B cell (primary cell): ENCODE results near the gene ABHD3. TPM values are rescaled to one million over a fixed set of nuclear protein-coding genes. Genes with fewer than 3 reads are reported as not detected.

Source experiments
- ATAC-seq: fragments of 200-7000 bp; cut with Tn5 transposase; one replicate; pipeline ENCODE4 v1.10.0; 2021; ENCODE audit warnings: low read depth, mild to moderate bottlenecking, moderate number of reproducible peaks, moderate library complexity
- CTCF ChIA-PET: fragments of 350-600 bp; sonication (Branson Sonifier 250); formaldehyde crosslinking; loops from one replicate; lab custom pipeline; 2021; ENCODE audit warnings: antibody characterized with exemption, inconsistent platforms; lab: Charles Lee
- POLR2A ChIA-PET: fragments of 350-600 bp; sonication (Branson Sonifier 250); formaldehyde crosslinking; loops from one replicate; lab custom pipeline; 2021; ENCODE audit warnings: antibody characterized with exemption; lab: Charles Lee
- DNase-seq: peaks from one replicate; pipeline ENCODE4 v3.0.0; 2013
- H2AFZ ChIP-seq: 2 replicates; pipeline ENCODE4 v1.6.1; 2012; ENCODE audit warnings: mild to moderate bottlenecking, low read depth, low read length; ENCODE audit not compliant: insufficient read depth, poor library complexity, severe bottlenecking
- H3K27ac ChIP-seq, 2 donors: 1 replicate in 1 of 2; 2 replicates in 1 of 2; pipeline ENCODE4 v1.5.1; 2012 to 2013; ENCODE audit warnings: low read length in 2 of 2, mild to moderate bottlenecking in 2 of 2, moderate library complexity in 1 of 2
- H3K27me3 ChIP-seq, 4 experiments: fragments of 200-600 bp in 1 of 4; sonication (generic) in 1 of 4; replicated peaks in 1 of 4; 1 replicate in 2 of 4; 2 replicates in 2 of 4; pipeline versions ENCODE4 v1.6.1 to v1.7.0; 2013 to 2016; ENCODE audit warnings: low read length in 3 of 4, mild to moderate bottlenecking in 2 of 4, mixed read lengths in 1 of 4, moderate library complexity in 1 of 4; ENCODE audit not compliant: insufficient read depth in 4 of 4, control insufficient read depth in 3 of 4; ENCODE audit errors: control extremely low read depth in 1 of 4
- H3K36me3 ChIP-seq, 2 experiments: replicated peaks in 1 of 2; 1 replicate in 1 of 2; 2 replicates in 1 of 2; pipeline versions ENCODE4 v1.6.1 to v1.7.1; 2013; ENCODE audit warnings: low read length in 1 of 2; ENCODE audit not compliant: insufficient read depth in 2 of 2, control insufficient read depth in 1 of 2; ENCODE audit errors: control extremely low read depth in 1 of 2, extremely low read depth in 1 of 2
- H3K4me1 ChIP-seq, 2 donors: fragments of 200-600 bp in 1 of 2; sonication (generic) in 1 of 2; 1 replicate in 1 of 2; 2 replicates in 1 of 2; pipeline versions ENCODE4 v1.5.1 to v1.6.1; 2013 to 2017; ENCODE audit warnings: low read length in 2 of 2; ENCODE audit not compliant: control insufficient read depth in 2 of 2, insufficient read depth in 2 of 2
- H3K4me2 ChIP-seq: replicated peaks from 2 replicates; pipeline ENCODE3; 2012; ENCODE audit warnings: mild to moderate bottlenecking, low read depth, low read length; ENCODE audit not compliant: poor library complexity, severe bottlenecking
- H3K4me3 ChIP-seq, 5 experiments: fragments of 200-600 bp in 1 of 5; sonication (generic) in 1 of 5; 1 replicate in 3 of 5; 2 replicates in 2 of 5; pipeline versions ENCODE4 v1.5.1 to v1.7.0; 2011 to 2016; ENCODE audit warnings: low read length in 4 of 5, mild to moderate bottlenecking in 4 of 5, low read depth in 2 of 5, control low read depth in 1 of 5, moderate library complexity in 1 of 5; ENCODE audit not compliant: insufficient read depth in 1 of 5; ENCODE audit errors: control extremely low read depth in 1 of 5, extremely low read depth in 1 of 5
- H3K79me2 ChIP-seq: fragments of 200-600 bp; sonication (generic); one replicate; pipeline ENCODE4 v1.6.0; 2016; ENCODE audit warnings: low read length; ENCODE audit not compliant: control insufficient read depth, insufficient read depth
- H3K9ac ChIP-seq: fragments of 200-600 bp; sonication (generic); 2 replicates; pipeline ENCODE4 v1.6.1; 2017; ENCODE audit warnings: mild to moderate bottlenecking, low read length, moderate library complexity
- H3K9me3 ChIP-seq, 3 donors: one replicate each; pipeline versions ENCODE4 v1.6.1 to v1.7.1; 2013; ENCODE audit warnings: low read length in 2 of 3; ENCODE audit not compliant: control insufficient read depth in 2 of 3, insufficient read depth in 1 of 3; ENCODE audit errors: control extremely low read depth in 1 of 3
- H4K20me1 ChIP-seq: 2 replicates; pipeline ENCODE4 v1.6.0; 2012; ENCODE audit warnings: mild to moderate bottlenecking, low read length; ENCODE audit not compliant: insufficient read depth, control insufficient read depth, poor library complexity, severe bottlenecking
- H3K27ac Mint-ChIP-seq: one replicate; pipeline ENCODE4 v1.8.0; 2021; ENCODE audit warnings: mixed read lengths
- H3K27me3 Mint-ChIP-seq: one replicate; pipeline ENCODE4 v1.8.0; 2021; ENCODE audit warnings: mixed read lengths
- H3K4me1 Mint-ChIP-seq: one replicate; pipeline ENCODE4 v1.8.0; 2021; ENCODE audit warnings: mixed read lengths
- H3K4me3 Mint-ChIP-seq: one replicate; pipeline ENCODE4 v1.8.0; 2021; ENCODE audit warnings: mixed read lengths
- H3K9me3 Mint-ChIP-seq: one replicate; pipeline ENCODE4 v1.8.0; 2022; ENCODE audit warnings: mixed read lengths; ENCODE audit not compliant: insufficient read depth
- EZH2 ChIP-seq: IDR thresholded peaks from 2 replicates; pipeline ENCODE4 v1.6.1; 2012; ENCODE audit warnings: borderline replicate concordance, low read depth, mild to moderate bottlenecking, moderate library complexity, low read length; ENCODE audit not compliant: insufficient read depth, poor library complexity, severe bottlenecking
- WGBS: methylation state at CpG from one replicate; pipeline ENCODE4 v1.1.5; 2013; ENCODE audit warnings: missing lambda C conversion rate; ENCODE audit not compliant: insufficient coverage; 5-methylcytosine and 5-hydroxymethylcytosine counted together
- intact Hi-C: fragments of 100-400 bp; cut with micrococcal nuclease; formaldehyde crosslinking; loops from one replicate; pipeline ENCODE4 v1.10.0; 2022
- polyA plus RNA-seq: library from polyadenylated mRNA; depleted of rRNA; stranded (reverse); fragments of >200 nt; gene quantifications from 2 replicates; pipeline ENCODE4 v1.2.3, GENCODE V29; 2012
- total RNA-seq, 2 donors: library from RNA; stranded (reverse); fragments of 120-200 nt in 1 of 2; gene quantifications; 1 replicate in 1 of 2; 2 replicates in 1 of 2; pipeline versions ENCODE4 v1.2.3 to v1.2.4, GENCODE V29; 2013 to 2022
- TF ChIP-seq, protein P1 (sequence below): fragments of 200-600 bp; IDR thresholded peaks from one replicate; pipeline ENCODE4 v1.8.0; 2022; ENCODE audit warnings: antibody characterized with exemption, mild to moderate bottlenecking

Gene ABHD3
- total and polyA plus RNA-seq, 2 donors (not counting 1 experiment from before 2014, with no cell fraction given), result 24.7 to 27.6 TPM

DNA sequence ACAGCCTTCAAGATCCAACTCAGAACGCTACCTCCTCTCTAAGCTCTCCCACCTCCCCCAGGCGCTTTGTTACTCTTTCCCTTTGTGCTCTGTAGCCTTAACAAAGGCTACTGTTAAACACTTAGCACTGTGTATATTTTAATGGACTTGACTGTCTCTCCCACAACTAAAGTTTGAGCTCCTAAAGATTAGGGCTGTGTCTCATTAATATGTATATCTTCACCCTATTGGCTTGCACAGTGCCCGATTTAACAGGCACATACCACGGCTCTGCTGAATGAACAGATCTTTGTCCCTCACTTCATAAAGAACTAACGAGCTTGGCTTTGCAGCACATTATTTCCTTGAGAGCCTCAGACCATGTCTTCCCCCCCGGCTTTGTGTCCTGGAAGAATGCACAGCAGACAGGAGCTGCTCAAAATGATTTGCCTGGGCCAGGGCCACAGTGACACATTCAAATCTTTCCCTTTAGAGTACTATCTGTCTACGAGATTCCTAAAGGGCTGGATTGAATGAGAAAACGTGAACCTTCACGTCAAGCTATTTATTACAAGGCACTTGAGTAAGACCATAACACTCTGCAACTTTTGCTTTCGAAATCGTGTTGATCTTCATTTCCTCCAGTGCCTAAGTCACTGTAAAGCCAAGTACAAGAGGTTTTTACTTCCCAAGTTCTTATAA is 22.1 kb downstream of the ABHD3 start:
- H2AFZ ChIP-seq, result peak overlapping the region; percentile 71
- ChIA-PET POLR2A (interaction anchor here (0.7 to 1.2 kb wide), 4 partner anchors 12 to 82 kb away, joined by 3 to 5 read pairs (median 4); partner anchors contain the start of genes ABHD3 and ESCO1), CTCF (interaction anchor here (1.0 to 1.8 kb wide), 5 partner anchors 22 to 82 kb away, joined by 3 to 7 read pairs (median 4); partner anchors contain the start of genes ABHD3, ESCO1, MIB1 and SNRPD1)
- H4K20me1 ChIP-seq, result no peaks in the 10 kb centered on the region
- no peaks in the 10 kb centered on the region for H3K79me2 ChIP-seq
- H3K9me3 ChIP-seq, result no peaks in the 10 kb centered on the region
- peaks cover 0 to 2% of the 10 kb centered on the region in 2 experiments for H3K36me3 ChIP-seq
- no peaks in the 10 kb centered on the region for H3K27me3 ChIP-seq
- 7% methylated on average over 6 of the region's 11 CpGs for WGBS
- no peak overlapping the region for H3K4me3 Mint-ChIP-seq
- ATAC-seq (peak; percentile 50), DNase-seq (peak; percentile 62)
- H3K27ac ChIP-seq, result peak overlapping the region; percentile 52 to 74
- peaks cover 28 to 30% of the 10 kb centered on the region in 2 donors for H3K4me1 ChIP-seq
- peaks cover 20% of the 10 kb centered on the region for H3K4me1 Mint-ChIP-seq
- peak overlapping the region; percentile 64 for H3K9ac ChIP-seq
- no peak overlapping the region for H3K27ac Mint-ChIP-seq
- H3K4me3 ChIP-seq, result peak overlapping the region; percentile 35 to 68 (median 56)
- TF ChIP-seq, protein P1, sequence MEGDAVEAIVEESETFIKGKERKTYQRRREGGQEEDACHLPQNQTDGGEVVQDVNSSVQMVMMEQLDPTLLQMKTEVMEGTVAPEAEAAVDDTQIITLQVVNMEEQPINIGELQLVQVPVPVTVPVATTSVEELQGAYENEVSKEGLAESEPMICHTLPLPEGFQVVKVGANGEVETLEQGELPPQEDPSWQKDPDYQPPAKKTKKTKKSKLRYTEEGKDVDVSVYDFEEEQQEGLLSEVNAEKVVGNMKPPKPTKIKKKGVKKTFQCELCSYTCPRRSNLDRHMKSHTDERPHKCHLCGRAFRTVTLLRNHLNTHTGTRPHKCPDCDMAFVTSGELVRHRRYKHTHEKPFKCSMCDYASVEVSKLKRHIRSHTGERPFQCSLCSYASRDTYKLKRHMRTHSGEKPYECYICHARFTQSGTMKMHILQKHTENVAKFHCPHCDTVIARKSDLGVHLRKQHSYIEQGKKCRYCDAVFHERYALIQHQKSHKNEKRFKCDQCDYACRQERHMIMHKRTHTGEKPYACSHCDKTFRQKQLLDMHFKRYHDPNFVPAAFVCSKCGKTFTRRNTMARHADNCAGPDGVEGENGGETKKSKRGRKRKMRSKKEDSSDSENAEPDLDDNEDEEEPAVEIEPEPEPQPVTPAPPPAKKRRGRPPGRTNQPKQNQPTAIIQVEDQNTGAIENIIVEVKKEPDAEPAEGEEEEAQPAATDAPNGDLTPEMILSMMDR, result no peak
- TF ChIP-seq EZH2, result no peak
- H3K9me3 Mint-ChIP-seq, result no peaks in the 10 kb centered on the region
- intact Hi-C loops, result loop anchor here (1.0 to 5.0 kb wide), 2 partner anchors 21 to 40 kb away; no protein-coding TSS in a partner anchor
- peak overlapping the region; percentile 75 for H3K4me2 ChIP-seq
- no peaks in the 10 kb centered on the region for H3K27me3 Mint-ChIP-seq

DNA sequence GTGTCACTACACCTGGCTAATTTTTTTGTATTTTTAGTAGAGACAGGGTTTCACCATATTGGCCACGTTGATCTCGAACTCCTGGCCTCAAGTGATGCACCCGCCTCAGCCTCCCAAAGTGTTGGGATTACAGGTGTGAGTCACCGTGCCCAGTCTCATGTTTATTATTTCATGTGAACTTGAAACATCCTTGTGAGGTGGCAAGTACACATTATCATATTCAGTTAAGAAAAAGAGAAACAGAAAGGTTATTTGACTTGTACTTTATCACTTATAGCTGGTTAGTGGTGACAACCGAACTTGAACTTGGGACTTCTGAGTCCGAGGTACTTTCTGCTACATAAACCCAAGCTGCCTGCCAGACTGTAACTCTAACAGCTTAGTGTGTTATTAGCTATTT is 24.4 kb downstream of the ABHD3 start:
- H3K9ac ChIP-seq, result no peak overlapping the region
- intact Hi-C loops, result loop anchor here (5.0 kb wide), 1 partner anchor 38 kb away; no protein-coding TSS in a partner anchor
- 100% methylated on average over 3 of the region's 6 CpGs for WGBS
- TF ChIP-seq EZH2, result no peak
- H2AFZ ChIP-seq, result no peak overlapping the region
- no peak for ATAC-seq
- H3K36me3 ChIP-seq, result peaks cover 0 to 2% of the 10 kb centered on the region in 2 experiments
- no peak for DNase-seq
- no peaks in the 10 kb centered on the region for H3K9me3 Mint-ChIP-seq
- H3K4me3 Mint-ChIP-seq, result no peak overlapping the region
- H3K4me2 ChIP-seq, result no peak overlapping the region
- no peak overlapping the region for H3K4me3 ChIP-seq
- H3K27me3 Mint-ChIP-seq, result no peaks in the 10 kb centered on the region
- peaks cover 9 to 12% of the 10 kb centered on the region in 2 donors for H3K4me1 ChIP-seq
- CTCF ChIA-PET, result no interaction called here
- no peak overlapping the region for H3K27ac Mint-ChIP-seq
- H3K27me3 ChIP-seq, result no peaks in the 10 kb centered on the region
- no peaks in the 10 kb centered on the region for H3K9me3 ChIP-seq
- H4K20me1 ChIP-seq, result no peaks in the 10 kb centered on the region
- no peak overlapping the region for H3K27ac ChIP-seq
- H3K79me2 ChIP-seq, result no peaks in the 10 kb centered on the region
- H3K4me1 Mint-ChIP-seq, result peaks cover 6% of the 10 kb centered on the region
- POLR2A ChIA-PET, result no interaction called here
